HepG2 (cell line): ENCODE data around the gene HNRNPUL1. TPM values are rescaled to one million over a fixed set of nuclear protein-coding genes. Genes with fewer than 3 reads are reported as not detected.

Experiments
- BCL6 ChIP-seq: IDR thresholded peaks from 2 replicates; pipeline ENCODE4 v1.6.1; 2016; ENCODE audit warnings: missing genetic modification reagents, missing compliant biosample characterization
- BRD4 ChIP-seq: sonication (generic); formaldehyde crosslinking; IDR thresholded peaks from 2 replicates; pipeline ENCODE4 v1.4.0; 2020; ENCODE audit warnings: missing genetic modification reagents
- BRF2 ChIP-seq: sonication (generic); formaldehyde crosslinking; IDR thresholded peaks from 2 replicates; pipeline ENCODE4 v1.8.1; 2022; ENCODE audit warnings: mild to moderate bottlenecking, missing genetic modification reagents
- EHMT2 ChIP-seq: fragments of 200-600 bp; sonication (generic); IDR thresholded peaks from 2 replicates; pipeline ENCODE4 v1.7.0; 2017; ENCODE audit warnings: antibody characterized with exemption, low read depth, low read length, borderline replicate concordance
- HDAC2 ChIP-seq: sonication (generic); formaldehyde crosslinking; IDR thresholded peaks from 2 replicates; pipeline ENCODE4 v1.4.0; 2020; ENCODE audit warnings: missing genetic modification reagents
- HMG20B ChIP-seq: conservative IDR thresholded peaks from 2 replicates; pipeline ENCODE4 v1.6.1; 2016; ENCODE audit warnings: missing genetic modification reagents, missing compliant biosample characterization
- NFIB ChIP-seq: sonication (generic); formaldehyde crosslinking; IDR thresholded peaks from 2 replicates; pipeline ENCODE4 v1.9.0; 2021; ENCODE audit warnings: missing genetic modification reagents, mild to moderate bottlenecking, borderline replicate concordance
- PHF20 ChIP-seq: sonication (generic); formaldehyde crosslinking; IDR thresholded peaks from 2 replicates; pipeline ENCODE4 v1.5.0; 2020; ENCODE audit warnings: mild to moderate bottlenecking, missing genetic modification reagents
- PHF5A ChIP-seq: IDR thresholded peaks from one replicate; pipeline ENCODE4 v1.6.1; 2018; ENCODE audit warnings: low read depth, missing genetic modification reagents; ENCODE audit not compliant: unreplicated experiment
- REL ChIP-seq: sonication (generic); formaldehyde crosslinking; conservative IDR thresholded peaks from 2 replicates; pipeline ENCODE4 v1.8.0; 2022; ENCODE audit warnings: mild to moderate bottlenecking, missing genetic modification reagents, moderate library complexity
- SP4 ChIP-seq: sonication (generic); formaldehyde crosslinking; IDR thresholded peaks from 2 replicates; pipeline ENCODE4 v1.8.1; 2023; ENCODE audit warnings: mild to moderate bottlenecking, missing genetic modification reagents
- TFDP2 ChIP-seq: sonication (generic); formaldehyde crosslinking; IDR thresholded peaks from 2 replicates; pipeline ENCODE4 v1.4.0; 2020; ENCODE audit warnings: missing genetic modification reagents
- ZKSCAN1 ChIP-seq: fragments of 150-350 bp; IDR thresholded peaks from 2 replicates; pipeline ENCODE4 v1.6.1; 2014; ENCODE audit warnings: low read length
- ZNF329 ChIP-seq: sonication (generic); formaldehyde crosslinking; IDR thresholded peaks from 2 replicates; pipeline ENCODE4 v1.9.0; 2021; ENCODE audit warnings: low read depth, mild to moderate bottlenecking, missing genetic modification reagents
- ZNF33A ChIP-seq: sonication (generic); formaldehyde crosslinking; IDR thresholded peaks from 2 replicates; pipeline ENCODE4 v1.5.1; 2020; ENCODE audit warnings: missing genetic modification reagents, mild to moderate bottlenecking, moderate library complexity, borderline replicate concordance
- ZNF432 ChIP-seq: sonication (generic); formaldehyde crosslinking; IDR thresholded peaks from 2 replicates; pipeline ENCODE4 v1.5.0; 2020; ENCODE audit warnings: missing genetic modification reagents, mild to moderate bottlenecking, borderline replicate concordance
- ZNF512 ChIP-seq: sonication (generic); formaldehyde crosslinking; IDR thresholded peaks from 2 replicates; pipeline ENCODE4 v1.4.0; 2020; ENCODE audit warnings: mild to moderate bottlenecking, missing genetic modification reagents
- ZNF557 ChIP-seq: sonication (generic); formaldehyde crosslinking; IDR thresholded peaks from 2 replicates; pipeline ENCODE4 v1.4.0; 2020; ENCODE audit warnings: missing genetic modification reagents
- ZNF709 ChIP-seq: sonication (generic); formaldehyde crosslinking; IDR thresholded peaks from 2 replicates; pipeline ENCODE4 v1.5.0; 2020; ENCODE audit warnings: mild to moderate bottlenecking, missing genetic modification reagents
- ZNF878 ChIP-seq: sonication (generic); formaldehyde crosslinking; IDR thresholded peaks from 2 replicates; pipeline ENCODE4 v1.8.1; 2023; ENCODE audit warnings: mild to moderate bottlenecking, missing genetic modification reagents, moderate library complexity
- polyA plus RNA-seq, 8 experiments: library from polyadenylated mRNA; depleted of rRNA in 3 of 8; stranded (reverse) in 7 of 8; unstranded in 1 of 8; fragments of >200 nt; fragmentation: Illumina TruSeq in 4 of 8; extraction: Trizol in 4 of 8; gene quantifications; 2 replicates each; pipeline versions ENCODE4 v1.2.1 to v1.2.3, GENCODE V29; 2011 to 2016; ENCODE audit warnings: low read depth in 4 of 8, missing spikeins in 1 of 8, mixed read lengths in 1 of 8; ENCODE audit not compliant: insufficient read depth in 1 of 8
- total RNA-seq, 5 experiments: library from RNA; depleted of rRNA; stranded (reverse); fragments of >200 nt; fragmentation: Illumina TruSeq; extraction: Trizol; gene quantifications; 2 replicates each; pipeline ENCODE4 v1.2.3, GENCODE V29; 2016; ENCODE audit warnings: low read depth in 1 of 5
- TF ChIP-seq, protein P1 (sequence below): sonication (generic); formaldehyde crosslinking; IDR thresholded peaks from 2 replicates; pipeline ENCODE4 v1.8.0; 2023; ENCODE audit warnings: mild to moderate bottlenecking, missing genetic modification reagents
- TF ChIP-seq, protein P2 (sequence below): sonication (generic); formaldehyde crosslinking; IDR thresholded peaks from 2 replicates; pipeline ENCODE4 v1.9.0; 2021; ENCODE audit warnings: missing genetic modification reagents, borderline replicate concordance

HNRNPUL1 gene
- total and polyA plus RNA-seq, 2 of the 13 experiments (the other 11 are each of a cell fraction or from before 2014, with no cell fraction given), result 30.9 to 81.7 TPM

GRCh38 chr19:41226053-41226873, 37.9 kb upstream of the HNRNPUL1 start (continued):
- TF ChIP-seq TFDP2 (CRISPR knock-in tag), result peak; percentile 73; the same call in 1 of the 2 replicates
- TF ChIP-seq, protein P1, sequence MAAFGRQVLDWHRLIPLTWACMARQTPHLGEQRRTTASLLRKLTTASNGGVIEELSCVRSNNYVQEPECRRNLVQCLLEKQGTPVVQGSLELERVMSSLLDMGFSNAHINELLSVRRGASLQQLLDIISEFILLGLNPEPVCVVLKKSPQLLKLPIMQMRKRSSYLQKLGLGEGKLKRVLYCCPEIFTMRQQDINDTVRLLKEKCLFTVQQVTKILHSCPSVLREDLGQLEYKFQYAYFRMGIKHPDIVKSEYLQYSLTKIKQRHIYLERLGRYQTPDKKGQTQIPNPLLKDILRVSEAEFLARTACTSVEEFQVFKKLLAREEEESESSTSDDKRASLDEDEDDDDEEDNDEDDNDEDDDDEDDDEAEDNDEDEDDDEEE (CRISPR knock-in tag), result no peak
- no peak for TF ChIP-seq ZNF33A (CRISPR knock-in tag)
- TF ChIP-seq, protein P2, sequence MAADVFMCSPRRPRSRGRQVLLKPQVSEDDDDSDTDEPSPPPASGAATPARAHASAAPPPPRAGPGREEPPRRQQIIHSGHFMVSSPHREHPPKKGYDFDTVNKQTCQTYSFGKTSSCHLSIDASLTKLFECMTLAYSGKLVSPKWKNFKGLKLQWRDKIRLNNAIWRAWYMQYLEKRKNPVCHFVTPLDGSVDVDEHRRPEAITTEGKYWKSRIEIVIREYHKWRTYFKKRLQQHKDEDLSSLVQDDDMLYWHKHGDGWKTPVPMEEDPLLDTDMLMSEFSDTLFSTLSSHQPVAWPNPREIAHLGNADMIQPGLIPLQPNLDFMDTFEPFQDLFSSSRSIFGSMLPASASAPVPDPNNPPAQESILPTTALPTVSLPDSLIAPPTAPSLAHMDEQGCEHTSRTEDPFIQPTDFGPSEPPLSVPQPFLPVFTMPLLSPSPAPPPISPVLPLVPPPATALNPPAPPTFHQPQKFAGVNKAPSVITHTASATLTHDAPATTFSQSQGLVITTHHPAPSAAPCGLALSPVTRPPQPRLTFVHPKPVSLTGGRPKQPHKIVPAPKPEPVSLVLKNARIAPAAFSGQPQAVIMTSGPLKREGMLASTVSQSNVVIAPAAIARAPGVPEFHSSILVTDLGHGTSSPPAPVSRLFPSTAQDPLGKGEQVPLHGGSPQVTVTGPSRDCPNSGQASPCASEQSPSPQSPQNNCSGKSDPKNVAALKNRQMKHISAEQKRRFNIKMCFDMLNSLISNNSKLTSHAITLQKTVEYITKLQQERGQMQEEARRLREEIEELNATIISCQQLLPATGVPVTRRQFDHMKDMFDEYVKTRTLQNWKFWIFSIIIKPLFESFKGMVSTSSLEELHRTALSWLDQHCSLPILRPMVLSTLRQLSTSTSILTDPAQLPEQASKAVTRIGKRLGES (CRISPR knock-in tag), result peak; percentile 58; the same call in 1 of the 2 replicates
- no peak for TF ChIP-seq ZNF512 (CRISPR knock-in tag)
- peak; percentile 39; the same call in 1 of the 2 replicates for TF ChIP-seq HDAC2
- no peak for TF ChIP-seq PHF20
- TF ChIP-seq EHMT2, result no peak
- TF ChIP-seq BRD4 (CRISPR knock-in tag), result no peak
- TF ChIP-seq HMG20B, result 0 out of 2 replicates have a peak, but pooled peaks have one; percentile 15
- 0 out of 2 replicates have a peak, but pooled peaks have one; percentile 44 for TF ChIP-seq ZNF557 (CRISPR knock-in tag)
- no peak; the same call in 1 of the 2 replicates for TF ChIP-seq REL (CRISPR knock-in tag)
- no peak for TF ChIP-seq ZNF329 (CRISPR knock-in tag)
- no peak for TF ChIP-seq ZNF432 (CRISPR knock-in tag)
- TF ChIP-seq ZNF709 (CRISPR knock-in tag), result no peak
- no peak for TF ChIP-seq BCL6 (CRISPR knock-in tag)
- no peak; the same call in 1 of the 2 replicates for TF ChIP-seq ZNF878 (CRISPR knock-in tag)
- TF ChIP-seq ZKSCAN1, result no peak
- TF ChIP-seq BRF2 (CRISPR knock-in tag), result no peak
- no peak for TF ChIP-seq PHF5A (CRISPR knock-in tag)
- TF ChIP-seq NFIB (CRISPR knock-in tag), result no peak
- peak; percentile 38 for TF ChIP-seq SP4 (CRISPR knock-in tag)
